Stimulated activated CD4-positive, alpha-beta T cell treated with anti-CD3 and anti-CD28 coated beads, TNF-alpha, amount 100 ng/mL, for 24 hours (primary cell): ENCODE results near the gene ITGA5.

Experiments used
- DNase-seq, 3 experiments: peaks; one replicate each; pipeline ENCODE4 v3.0.0-alpha.2; 2020; ENCODE audit warnings: low read depth in 3 of 3

ITGA5 gene

DNA sequence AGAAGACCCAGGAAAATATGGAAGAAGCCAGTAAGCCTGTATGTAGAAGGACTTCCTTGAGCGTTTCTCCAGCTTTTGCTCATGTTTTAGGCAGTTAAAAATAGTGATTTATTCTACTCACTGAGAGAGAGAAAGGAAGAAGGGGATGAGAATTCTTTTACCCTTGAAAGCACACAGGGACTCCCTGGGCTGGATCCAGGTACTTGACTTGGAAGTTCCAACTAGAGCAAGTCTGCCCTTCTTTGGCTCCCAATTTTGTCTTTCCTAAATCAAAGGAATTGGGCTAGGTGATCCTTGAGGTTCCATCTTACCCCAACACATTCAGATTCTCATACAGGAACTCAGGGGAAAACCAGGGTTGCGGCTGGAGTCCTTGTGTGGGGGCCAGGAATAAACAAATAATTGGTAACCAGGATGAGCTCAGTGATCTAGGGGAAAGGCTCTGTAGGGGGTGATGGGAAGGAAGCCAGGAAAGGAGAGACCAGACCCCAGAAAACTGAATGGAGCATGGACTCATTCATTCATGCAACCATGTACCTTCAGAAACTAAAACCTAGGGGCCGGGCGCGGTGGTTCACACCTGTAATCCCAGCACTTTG is 11.5 kb upstream of the ITGA5 start:
- DNase-seq = no peak

DNA sequence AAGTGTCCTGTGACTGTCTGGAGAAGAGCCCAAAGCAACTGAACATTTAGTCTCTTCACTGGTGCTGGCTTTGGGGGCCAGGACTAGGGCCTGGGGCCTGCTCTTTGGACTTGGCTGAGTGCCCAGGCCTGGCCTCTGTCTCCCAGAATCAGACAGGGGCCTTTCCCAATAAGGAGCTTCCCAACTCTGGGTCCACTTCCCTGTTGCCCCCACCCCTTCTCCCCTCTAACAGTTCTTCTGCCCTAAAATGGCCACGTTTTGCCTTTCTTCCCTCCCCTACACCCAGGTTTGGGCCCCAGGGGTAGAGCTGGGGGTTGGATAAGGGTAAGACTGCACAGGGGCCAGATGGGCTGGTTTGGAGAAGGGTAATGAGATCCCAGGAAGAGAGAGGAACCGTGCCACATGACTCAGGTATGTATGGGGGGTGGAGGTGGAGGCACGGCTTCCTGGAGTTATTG is 10.0 kb upstream of the ITGA5 start:
- DNase-seq = no peak

DNA sequence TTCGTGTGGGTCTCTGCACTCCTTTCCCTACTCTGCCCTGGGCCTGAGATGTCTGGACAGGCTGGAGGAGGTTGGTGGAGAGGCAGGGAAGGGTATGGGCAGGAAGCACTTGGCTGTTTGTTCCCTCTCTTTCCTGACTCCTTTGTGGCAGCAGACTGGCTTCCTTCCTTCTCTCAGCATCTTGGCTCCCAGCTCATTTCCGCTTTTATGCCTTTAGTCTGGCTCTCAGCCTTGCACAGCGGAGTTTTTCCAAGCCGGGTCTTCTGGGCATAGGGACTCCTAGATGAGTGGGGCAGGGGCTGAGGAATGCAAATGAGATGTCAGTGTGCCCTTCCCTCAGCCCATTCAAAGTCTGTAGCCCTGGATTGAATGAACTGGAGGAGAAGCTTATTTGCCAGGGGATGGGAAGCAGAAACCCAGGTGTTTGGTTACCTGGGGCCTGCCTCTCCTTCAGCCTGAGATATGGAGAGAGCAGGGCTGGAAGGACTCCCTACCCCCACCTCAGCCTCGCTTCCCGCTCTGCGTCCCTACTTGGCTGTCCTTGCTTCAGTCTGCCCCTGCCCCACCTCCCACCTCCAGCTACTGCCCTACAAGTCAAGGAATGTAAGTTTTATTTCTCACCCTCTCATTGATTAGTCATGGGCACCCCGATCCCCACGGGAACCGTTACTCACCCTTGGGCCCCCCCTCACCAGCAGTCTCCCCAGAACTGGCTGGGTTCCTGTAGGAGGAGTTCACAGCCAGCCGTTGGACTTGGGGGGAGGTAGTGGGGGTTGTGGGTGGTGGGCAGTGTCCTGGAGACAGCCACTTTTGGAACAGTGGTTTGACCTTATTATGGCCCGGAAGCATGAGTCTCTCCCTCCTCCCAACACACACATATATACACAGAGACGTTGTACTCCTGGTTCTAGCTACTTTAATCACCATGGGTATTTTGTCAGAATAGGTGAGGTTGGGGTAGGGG is 9.3 kb upstream of the ITGA5 start:
- no peak for DNase-seq

DNA sequence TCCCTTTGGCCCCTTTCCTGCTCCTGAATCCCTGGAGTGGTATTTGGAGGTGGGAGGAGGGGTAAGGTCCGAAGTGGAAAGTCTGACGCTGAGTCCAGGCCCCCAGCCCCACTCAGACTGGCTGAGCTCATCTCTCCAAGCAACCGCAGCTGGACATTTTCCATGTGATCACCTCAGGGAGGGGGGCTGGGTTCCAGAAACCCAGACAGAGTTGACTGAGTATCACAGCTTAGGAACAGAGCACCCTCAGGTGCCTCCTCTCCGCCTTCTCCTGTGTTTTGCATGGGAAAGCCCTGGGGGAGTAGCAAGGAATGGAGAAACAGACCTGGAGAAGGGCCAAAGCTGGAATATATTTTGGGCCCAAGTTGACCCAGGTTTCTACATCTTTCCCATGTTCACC is 8.0 kb upstream of the ITGA5 start:
- no peak for DNase-seq

DNA sequence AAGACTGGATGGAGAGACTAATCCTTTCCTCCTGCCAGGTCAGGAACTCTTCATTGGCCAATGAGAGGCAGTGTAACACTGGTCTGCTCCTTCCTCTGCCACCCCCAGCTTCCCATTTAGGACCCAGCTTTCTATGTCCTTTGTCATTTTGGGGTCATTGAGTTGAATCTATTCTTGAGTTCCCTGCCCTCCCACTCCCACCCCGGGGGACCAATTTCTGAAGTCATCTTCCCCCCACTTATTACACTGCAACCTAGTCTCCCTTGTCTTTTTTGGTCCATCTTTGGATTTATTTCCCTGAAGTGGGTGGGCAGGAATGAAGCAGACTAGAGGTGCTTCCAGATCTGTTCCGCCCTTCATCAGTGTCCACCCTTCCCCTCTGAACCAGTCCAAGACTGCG is 7.6 kb upstream of the ITGA5 start:
- no peak for DNase-seq

DNA sequence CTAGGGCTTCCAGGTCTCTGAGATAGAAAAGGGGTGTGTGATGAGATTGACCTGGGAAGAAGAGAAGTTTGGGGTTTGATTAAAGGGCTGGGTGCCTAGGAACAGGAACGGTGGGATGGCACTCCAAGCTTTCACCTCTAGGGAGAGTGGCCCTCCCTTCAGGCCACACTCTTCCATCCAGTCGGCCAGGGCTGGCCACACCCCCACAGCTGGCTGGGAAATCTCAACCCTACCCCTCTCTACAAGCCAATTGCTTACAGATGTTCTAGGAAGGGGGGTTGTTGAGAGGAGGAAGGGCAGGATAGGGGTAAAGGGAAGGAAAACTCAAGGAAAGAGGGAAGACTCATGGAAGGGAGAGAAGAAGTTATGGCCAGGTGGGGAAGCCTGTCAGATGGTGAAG is 6.6 kb upstream of the ITGA5 start:
- DNase-seq = no peak

DNA sequence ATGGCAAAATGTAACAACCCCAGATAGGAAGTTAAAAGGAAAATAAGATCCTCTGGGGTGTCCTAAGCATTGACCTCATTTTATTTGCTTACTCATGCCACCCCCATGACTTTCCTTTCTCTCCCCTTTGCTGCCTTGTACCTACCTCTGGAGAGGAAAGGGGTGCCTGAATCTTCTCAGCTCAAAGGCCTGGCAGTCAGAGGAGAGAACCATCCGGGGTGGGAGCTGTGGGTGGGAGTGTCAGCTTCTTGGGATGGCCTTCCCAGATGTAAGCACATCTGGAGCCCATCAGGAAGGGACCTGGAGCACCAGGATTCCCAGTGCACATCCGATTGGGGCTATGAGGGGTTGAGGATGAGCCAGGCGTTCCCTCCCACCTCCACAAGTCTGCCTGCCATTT is 5.2 kb upstream of the ITGA5 start:
- no peak for DNase-seq

DNA sequence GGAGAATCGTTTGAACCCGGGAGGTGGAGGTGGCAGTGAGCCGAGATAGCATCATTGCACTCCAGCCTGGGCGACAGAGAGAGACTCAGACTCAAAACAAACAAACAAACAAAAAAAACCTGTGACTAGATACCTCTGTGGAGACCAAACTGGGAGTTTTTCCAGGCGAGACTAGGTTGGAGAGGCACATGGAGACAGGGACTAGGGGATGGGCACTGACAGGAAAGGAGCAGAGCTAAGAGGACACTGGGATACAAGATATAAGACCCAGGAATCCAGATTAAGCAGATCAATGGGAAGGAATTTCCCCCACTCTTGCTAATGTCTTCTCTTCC is 4.7 kb upstream of the ITGA5 start:
- DNase-seq = no peak

DNA sequence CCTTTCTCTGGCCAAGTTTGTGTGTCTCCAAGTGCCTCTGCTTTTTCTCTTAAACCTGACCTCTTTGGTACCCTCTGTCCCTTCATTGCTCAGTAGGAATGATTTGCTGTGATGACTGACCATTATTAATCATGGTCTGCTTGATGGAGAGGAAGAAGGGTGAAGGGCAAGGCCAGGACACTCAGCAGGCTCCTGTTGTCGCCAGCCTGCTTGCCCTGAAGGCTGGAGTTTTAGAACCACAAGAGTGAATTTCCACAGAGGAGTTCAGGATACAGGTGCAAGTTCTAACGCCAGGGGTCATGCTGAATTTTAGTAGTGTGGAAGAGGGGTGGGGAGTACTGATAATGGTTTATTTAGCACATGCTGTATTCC is 2.8 kb upstream of the ITGA5 start:
- DNase-seq = no peak

DNA sequence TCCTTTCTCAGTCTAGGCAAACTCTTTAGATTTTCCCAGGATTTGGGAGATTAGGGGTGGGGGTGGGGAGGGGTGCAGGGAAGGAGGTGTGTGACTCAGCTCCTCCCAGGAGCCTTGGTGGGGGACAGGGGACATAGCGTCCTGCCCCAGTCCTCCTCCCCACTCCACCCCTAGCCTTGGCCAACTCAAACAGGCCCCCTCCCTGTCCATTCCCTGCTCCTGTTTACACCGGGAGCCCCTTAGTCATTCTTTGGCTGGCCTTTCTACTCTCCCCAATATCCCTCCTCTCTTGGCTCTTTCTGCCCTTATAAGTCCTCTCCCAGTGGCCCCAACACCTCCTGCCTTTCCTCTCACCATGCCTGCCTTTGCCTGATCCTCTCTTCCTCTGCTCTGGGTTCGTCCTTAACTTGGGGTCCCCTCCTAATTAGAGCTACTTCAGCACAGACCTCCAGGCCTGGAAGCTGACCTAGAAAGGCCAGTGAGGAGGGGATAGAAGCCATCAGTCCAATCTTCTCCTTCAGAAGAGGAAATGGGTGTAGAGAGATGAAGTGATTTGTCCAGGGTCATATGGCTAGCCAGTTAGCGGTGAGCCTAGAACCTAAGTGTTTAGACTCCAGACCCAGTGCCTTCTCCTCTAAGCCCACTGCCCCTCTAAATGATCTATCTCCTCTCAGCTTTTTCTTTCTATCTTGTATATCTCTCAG is 2.3 kb upstream of the ITGA5 start:
- DNase-seq = no peak

DNA sequence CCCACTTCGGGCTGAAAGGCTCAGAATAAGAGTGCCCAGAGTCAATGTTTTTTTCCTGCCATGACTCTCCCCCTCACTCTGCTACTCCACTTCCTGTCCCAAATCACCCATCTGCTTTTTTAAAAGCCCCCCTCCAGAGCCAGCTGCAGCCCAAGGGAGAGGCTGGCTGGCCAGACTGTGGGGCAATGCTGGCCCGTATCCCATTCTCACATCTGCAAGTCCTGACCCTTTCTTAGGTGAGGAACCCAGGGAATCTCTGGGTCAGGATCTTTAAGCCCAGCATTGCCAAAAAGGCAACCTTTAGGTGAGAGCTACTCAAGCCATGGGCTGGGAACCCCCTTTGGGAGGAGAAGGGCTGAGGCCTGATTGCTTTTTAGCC is 1.7 kb upstream of the ITGA5 start:
- no peak for DNase-seq

DNA sequence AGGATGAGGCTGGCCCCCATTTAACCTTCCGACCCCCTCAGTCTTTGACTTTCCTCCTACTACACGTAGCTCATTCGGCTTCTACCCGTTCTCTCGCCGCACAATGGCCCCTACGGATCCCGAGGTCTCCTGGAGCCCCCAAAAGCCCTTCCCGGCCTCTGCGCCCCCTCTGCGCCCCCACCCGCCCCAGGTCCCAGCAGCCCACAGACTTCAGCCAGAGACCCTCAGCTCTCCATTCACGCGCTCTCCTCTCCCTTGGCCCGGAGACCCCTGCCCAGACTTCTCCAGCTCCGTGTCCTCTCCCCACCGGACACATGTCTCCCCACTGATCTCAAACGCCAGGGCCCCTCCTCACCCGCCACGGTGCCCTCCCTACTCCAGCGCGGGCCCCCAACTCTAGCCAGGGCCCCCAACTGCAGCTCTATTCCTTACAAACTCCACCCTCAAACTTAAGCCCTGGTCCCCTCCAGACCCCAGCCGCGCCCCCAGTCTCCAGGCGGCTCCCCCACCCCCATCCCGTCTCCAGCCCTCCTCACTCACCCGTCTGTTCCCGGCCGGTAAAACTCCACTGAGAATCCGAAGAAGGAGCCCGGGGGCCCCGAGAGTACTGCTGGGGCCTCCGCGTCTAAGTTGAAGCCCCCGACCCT is 502 bp downstream of the ITGA5 start:
- DNase-seq = no peak

DNA sequence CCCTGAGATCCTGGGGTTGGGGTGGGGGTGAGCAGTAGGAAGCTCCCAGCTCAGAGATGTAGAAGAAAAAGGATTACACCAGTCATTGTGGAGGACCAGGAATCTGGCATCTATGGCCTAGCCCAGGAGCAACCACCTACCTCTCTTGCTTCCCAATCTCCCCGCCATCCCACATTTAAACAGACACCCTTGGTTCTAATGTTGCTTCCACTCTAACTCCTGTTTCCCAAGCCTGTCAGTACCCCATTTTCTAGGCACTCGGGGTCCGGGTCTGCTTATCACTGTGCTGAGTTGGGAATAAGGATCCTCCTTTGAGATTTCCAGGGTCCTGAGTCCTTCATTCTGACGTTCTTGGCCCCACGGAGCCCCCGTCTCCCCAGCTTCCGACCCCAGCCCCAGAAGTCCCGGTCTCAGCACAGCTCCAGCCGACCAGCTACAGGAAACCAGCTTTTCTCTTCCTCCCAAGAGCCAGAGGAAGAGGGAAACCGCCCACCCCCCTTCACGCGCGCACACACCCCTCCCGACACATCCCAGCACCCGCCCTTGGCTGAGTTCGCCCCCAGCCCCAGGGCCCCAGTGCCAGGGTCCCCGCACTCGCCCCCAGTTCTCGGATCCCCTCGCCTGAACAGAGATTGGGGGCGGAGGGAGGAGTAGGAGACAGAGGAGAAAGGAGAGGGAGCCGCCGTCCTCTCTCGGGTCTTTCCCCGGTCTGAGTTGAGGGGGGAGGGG is 1.2 kb downstream of the ITGA5 start:
- no peak for DNase-seq

DNA sequence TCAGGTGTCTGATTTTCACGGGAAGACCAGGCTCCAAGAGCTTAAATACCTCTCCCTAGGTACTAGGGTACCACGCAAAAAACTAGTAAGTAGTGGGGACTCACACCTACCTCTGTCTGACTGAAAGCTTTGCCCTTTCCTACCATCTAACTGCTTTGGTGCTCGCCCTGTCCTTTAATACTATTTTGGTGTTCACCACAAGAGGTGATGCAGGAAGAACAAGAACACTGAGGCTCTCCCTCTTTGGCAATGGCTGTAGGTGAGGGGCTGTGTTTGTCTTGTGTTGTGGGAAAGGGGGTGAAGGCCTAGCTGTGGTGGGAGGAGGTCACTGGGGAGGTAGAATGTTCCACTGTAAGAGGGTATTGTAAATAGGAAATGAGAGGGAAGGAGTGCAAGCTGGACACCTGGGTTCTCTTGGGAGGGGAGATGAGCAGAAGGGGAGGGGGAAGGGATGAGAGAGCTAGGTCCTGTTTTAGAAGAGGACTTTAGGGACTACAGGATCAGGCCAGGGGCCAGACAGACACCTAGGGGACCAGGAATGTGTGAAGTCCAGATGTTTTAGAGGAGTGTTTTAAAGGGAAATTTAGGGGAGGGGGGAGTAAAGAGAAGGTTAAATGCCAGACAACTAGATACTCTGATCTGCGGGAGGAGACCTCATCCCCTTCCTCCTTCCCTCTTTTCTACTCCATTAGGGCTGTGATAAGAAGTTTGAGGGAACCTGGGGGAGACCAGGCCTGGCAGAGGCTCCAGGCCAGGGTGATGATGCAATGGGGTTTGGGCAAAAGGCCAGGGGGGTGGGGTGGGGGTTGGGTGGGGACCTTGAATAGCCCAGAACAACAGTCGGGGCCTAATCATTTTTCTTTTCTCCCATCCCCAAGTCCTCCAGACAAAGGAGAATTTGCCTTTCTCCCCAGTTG is 2.1 kb downstream of the ITGA5 start:
- no peak for DNase-seq

DNA sequence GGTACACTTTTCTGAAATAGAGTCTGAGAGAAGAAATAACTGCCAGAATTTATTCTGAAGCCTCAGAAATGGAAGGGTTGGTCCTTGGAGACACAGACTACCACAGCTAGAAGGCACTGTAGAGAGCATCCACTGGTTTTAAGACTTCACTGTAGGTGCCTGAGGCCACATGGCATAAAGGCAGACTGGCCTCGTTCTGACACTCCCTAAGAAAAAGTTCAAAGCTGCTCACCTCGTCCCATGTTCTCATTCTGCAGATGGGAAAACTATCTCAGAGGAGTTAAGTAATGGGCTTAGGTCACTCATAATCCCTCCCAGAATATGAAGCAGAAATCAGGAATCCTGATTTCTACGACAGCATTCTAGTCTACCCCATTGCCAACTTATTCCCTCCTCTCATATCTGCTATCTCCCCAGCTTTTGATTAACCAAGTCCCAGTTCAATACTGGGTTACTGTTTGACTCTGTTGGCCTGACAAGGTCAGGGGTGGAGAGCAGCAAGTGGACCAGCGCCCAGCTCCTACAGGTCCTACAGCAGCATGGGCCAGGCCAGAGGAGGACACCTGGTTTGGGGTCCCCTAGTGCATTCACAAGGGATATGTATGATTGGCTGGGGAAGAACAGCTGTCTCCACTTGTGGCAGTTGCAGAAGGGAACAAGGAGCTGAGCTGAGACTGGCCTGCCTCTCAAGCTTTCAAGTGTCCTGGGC is 3.7 kb downstream of the ITGA5 start:
- no peak for DNase-seq

DNA sequence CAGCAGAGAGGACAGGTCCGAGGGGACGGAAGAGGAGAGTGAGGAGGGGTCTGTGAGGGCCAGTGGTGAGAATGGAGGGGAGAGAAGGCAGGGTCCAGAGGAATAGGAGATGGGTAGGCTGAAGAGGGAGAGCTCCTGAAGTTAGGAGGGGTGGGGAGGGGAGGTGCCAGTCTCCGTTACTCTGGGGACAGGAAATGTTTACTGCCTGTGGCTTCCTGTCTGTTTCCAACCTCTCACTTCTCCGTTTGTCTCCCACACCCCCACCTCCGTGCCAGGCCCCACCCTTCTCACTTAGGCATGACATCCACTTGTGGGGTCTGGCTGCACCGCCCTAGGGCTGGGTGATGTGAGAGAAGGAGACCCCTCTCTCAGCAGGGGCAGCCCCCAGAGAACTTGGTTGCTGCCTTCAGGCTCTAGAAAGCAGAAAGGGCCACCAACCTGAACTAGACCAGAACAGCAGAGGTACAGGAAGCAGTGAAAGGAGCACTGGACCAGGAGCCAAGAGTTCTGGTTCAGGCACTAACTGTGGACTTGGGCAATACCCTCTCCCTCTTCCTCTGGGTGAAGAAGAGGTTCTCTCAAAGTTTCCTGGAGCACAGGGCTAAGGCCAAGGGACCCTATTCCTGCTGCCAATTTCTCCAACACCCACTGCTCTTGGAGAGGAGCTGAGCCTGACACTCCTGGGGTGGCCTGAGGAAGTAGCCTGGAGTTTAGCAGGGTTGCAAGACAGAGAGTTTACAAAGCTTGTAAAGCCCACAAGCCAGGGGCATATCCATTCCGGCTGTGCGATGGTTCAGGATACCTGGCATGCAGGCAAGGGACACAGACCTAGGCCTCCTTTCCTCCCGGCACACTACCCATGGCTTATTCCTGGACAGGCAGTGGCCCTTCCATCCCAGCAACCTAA is 5.5 kb downstream of the ITGA5 start:
- peak; percentile 35 to 59 (median 42) for DNase-seq

DNA sequence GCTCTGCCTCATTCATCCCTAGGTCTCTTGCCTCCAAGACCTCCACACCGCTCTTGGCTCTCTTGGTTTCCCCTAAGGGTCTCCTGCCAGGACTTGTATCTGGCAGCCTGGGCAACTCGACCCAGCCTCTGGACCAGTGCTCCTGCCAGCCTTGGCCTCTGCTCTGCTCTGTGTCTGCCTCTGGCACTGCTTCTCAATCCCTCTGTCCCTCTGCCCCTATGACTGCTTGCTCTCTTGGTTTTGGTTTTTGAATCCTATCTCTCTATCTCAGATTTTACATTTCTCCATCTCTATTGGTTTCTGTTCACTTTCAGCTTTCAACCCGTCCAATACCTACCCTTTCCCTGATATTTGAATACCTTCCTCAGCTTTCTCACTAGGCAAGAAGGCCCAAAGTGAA is 6.3 kb downstream of the ITGA5 start:
- DNase-seq = no peak

DNA sequence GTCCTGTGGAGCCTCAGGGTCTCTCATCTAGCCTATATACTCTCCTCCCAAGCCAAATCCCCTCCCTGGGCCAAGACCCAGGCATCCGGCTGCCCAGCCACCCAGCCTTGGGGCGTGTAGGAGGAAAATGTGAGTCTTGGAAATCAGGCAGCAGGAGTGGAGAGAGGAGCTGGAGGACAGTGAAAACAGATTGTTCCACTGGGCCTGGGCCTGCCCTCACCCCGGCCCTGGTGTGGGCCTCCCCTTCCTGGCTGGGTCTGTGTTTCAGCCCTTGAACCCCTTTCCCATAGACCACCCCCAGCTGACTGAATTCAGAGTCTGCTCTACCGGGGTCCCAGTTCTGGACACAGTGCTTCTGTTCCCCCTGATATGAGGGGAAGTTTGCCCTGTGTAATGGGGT is 6.7 kb downstream of the ITGA5 start:
- no peak for DNase-seq
